HG03066 (cell line): ENCODE data around the gene FNIP2.
"Not testable (repeated sequence)": the region's sequence is repeated elsewhere in the genome, so short reads cannot be mapped to it uniquely, and the experiment has no call there.

Experiments
- ATAC-seq: cut with Tn5 transposase; IDR thresholded peaks from one replicate; pipeline ENCODE4 v1.9.1; 2021; ENCODE audit warnings: low read depth; ENCODE audit not compliant: unreplicated experiment

The FNIP2 gene

GRCh38 chr4:158900408-158900807 lies 131.6 kb downstream of the FNIP2 start:
- not testable (repeated sequence) for ATAC-seq

GRCh38 chr4:158902280-158903078 lies 133.7 kb downstream of the FNIP2 start:
- not testable (repeated sequence) for ATAC-seq

- no peak for ATAC-seq
Observed at GRCh38 chr4:158903079-158903456, 134.2 kb downstream of the FNIP2 start.

GRCh38 chr4:158903472-158904043 lies 134.7 kb downstream of the FNIP2 start:
- ATAC-seq, result no peak

GRCh38 chr4:158904815-158905214 lies 136.0 kb downstream of the FNIP2 start:
- no peak for ATAC-seq

- ATAC-seq, result peak; percentile 79
Observed at GRCh38 chr4:158906073-158906472, 137.2 kb downstream of the FNIP2 start.

- no peak for ATAC-seq
Observed at GRCh38 chr4:158912390-158912789, 143.6 kb downstream of the FNIP2 start.

GRCh38 chr4:158912806-158913205 lies 144.0 kb downstream of the FNIP2 start:
- ATAC-seq, result no peak

GRCh38 chr4:158913766-158914165 lies 144.9 kb downstream of the FNIP2 start:
- ATAC-seq, result no peak

- no peak for ATAC-seq
Observed at GRCh38 chr4:158914218-158914617, 145.4 kb downstream of the FNIP2 start.

GRCh38 chr4:158915683-158916241 lies 146.9 kb downstream of the FNIP2 start:
- ATAC-seq, result no peak

GRCh38 chr4:158920452-158920996 lies 151.7 kb downstream of the FNIP2 start:
- not testable (repeated sequence) for ATAC-seq

- ATAC-seq, result not testable (repeated sequence)
Observed at GRCh38 chr4:158927774-158928173, 158.9 kb downstream of the FNIP2 start.

- no peak for ATAC-seq
Observed at GRCh38 chr4:158929939-158930638, 161.3 kb downstream of the FNIP2 start.

- ATAC-seq, result no peak
Observed at GRCh38 chr4:158930639-158930972, 161.8 kb downstream of the FNIP2 start.

GRCh38 chr4:158933236-158933635 lies 164.4 kb downstream of the FNIP2 start:
- no peak for ATAC-seq

- ATAC-seq, result no peak
Observed at GRCh38 chr4:158934996-158935669, 166.3 kb downstream of the FNIP2 start.

- ATAC-seq, result no peak
Observed at GRCh38 chr4:158936238-158936637, 167.4 kb downstream of the FNIP2 start.

- ATAC-seq, result no peak
Observed at GRCh38 chr4:158938220-158939044, 169.6 kb downstream of the FNIP2 start.

- ATAC-seq, result no peak
Observed at GRCh38 chr4:158940271-158940670, 171.4 kb downstream of the FNIP2 start.
